ENCODE data around the gene TTF1.

Gene TTF1

DNA sequence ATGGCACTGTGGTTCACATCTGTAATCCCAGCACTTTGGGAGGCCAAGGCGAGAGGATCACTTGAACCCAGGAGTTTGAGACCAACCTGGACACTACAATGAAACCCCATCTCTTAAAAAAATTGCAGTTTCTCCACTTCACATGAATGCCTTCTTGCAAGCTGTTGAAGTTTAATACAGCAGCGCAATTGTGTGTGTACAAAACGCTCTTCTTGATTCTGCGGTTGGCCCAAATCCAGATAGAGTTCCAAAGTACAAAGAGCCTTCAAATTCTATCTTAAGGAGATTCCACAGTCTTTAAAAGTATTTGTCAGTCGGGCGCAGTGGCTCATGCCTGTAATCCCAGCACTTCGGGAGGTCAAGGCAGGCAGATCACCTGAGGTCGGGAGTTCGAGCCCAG, 42.6 kb downstream of the TTF1 start:
- DNase-seq: no peak

DNA sequence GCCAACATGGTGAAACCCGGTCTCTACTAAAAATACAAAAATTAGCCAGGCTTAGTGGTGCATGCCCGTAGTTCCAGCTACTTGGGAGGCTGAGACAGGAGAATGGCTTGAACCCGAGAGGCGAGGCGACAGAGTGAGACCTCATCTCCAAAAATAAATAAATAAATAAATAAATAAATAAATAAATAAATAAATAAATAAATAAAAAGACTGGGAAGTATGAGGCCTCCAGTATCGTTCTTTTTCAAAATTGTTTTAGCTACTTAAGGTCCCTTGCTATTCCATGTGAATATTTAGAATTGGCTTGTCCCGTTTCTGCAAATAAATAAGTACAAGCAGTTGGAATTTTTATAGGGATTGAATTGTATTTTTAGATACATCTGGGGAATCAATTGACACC, 48.9 kb downstream of the TTF1 start:
- no peak for DNase-seq

DNA sequence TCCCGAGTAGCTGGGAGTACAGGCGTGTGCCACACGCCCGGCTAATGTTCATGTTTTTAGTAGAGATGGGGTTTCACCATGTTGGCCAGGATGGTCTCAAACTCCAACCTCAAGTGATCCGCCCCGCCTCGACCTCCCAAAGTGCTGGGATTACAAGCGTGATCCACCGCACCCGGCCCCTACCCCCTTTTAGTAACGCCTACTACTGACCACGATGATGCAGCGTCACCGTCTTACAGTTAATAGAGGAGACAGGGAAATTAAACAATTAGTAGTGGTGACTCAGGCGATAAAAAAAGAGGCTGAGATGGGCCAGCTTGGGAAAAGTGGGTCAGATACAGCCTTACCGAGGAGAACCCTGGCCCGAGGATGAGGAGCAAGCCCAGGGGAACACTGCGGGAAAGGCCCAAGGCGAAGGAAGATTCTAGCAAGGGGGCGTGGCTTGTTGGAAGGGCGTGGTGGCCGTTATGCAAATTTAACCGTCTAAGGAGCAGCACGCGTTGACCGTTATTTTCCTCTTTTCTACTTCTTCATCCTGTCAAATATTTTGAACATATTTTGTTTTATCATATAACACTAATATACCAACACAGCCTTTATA, 50.2 kb downstream of the TTF1 start:
- no peak for DNase-seq

DNA sequence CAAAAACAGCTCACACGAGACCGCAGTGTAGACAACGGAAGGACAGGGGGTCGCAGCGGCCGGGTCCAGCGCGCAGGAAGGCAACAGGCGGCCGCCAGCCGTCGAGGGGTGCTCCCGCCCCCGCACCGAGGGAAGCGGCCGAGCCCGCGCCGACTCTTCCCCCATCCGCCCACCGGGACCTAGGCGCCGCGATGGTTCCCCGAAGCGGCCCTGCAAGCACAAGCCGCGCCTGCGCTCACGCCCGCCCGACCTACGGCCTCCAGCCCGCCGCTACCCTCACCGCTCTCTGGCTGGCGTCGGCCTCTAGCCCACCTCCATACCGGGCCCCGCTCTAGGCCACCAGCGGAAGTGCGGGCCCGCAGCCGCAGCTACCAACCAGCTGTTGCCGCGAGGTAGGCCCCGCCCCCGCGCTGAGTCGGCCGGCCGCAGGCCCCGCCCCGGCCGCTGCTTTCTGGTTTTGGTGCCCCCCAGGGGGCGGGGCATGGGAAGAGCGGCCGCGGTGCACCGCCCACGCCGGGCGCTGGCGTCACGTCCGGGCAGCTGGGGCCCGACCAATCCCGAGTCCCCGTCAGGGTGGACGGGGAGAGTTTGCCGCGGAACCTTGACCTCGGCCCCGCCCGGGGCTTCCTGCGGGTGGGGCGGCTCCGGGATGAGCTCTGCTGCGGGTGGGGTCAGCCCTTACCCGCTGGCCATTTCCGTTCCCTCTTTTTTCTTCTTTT, 51.8 kb downstream of the TTF1 start, which contains the start of gene SETX:
SETX (minus strand) TSS at position 350 of the 719 bp plus-strand sequence. CDS start 5,558 bp downstream, outside the sequence.
- peak; percentile 98 for DNase-seq

DNA sequence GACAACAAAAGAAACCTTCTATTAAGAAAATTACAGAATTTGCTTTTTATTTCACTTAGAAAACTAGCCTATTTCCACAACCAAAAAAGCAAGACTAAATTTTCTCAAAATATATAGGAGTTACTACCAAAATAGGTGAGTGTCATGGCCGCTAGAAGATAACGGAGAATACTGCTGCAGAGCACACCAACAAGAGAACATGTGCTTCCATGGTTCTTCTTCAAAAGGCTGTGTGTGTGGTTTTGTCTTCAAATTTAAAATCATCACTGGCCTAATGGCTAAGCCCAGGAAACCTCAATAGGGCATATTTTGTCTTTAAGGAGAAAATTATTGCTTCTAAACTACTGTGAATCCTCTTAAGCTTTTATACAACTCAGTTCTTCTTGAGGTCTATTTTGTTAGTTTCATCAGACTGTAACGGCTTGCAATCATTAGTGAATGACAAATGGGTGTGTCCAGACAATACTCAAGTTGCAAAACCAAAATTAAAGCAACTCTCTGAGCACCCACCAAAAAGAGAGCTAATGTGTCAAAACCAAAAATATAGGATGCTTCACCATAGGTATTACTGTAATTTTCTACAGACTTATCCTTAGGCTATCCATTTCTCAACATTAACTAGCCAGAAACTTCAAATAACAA, 55.1 kb downstream of the TTF1 start:
- DNase-seq: no peak

DNA sequence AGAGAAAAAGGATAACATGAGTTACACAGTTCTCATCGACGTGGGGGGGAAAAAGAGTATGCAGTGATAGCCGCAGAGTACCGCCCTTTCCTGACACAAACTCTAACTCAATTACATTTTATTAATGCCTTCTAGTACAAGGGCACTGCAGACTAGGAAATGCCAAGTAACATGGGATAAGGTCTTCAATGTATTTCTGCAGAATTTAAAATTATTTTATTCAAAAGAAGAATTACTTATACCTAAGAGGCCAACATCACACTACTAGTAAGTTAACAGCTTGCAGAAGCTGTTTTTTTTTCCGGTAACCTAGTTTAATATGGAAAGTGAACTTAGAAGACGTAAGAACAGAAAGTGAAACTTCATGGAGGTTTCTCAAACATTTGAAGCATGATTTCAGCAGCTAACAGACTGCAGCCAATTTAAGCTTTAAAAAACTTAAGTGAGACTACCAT, 55.8 kb downstream of the TTF1 start:
- DNase-seq: peak; percentile 8

DNA sequence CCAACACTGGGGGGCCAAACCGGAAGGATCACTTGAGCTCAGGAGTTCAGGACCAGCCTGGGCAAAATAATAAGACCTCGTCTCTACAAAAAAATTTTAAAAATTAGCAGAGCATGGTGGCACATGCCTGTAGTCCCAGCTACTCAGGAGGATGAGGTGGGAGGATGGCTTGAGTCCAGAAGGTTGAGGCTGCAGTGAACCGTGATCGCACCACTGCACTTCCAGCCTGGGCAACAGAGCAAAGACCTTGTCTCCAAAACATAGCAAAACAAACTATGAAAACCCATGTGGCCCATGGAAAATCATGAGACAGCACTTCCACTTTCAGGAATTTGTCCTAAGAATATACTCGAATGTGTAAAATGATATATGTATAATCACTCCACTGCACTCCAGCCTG, 58.0 kb downstream of the TTF1 start:
- no peak for DNase-seq

DNA sequence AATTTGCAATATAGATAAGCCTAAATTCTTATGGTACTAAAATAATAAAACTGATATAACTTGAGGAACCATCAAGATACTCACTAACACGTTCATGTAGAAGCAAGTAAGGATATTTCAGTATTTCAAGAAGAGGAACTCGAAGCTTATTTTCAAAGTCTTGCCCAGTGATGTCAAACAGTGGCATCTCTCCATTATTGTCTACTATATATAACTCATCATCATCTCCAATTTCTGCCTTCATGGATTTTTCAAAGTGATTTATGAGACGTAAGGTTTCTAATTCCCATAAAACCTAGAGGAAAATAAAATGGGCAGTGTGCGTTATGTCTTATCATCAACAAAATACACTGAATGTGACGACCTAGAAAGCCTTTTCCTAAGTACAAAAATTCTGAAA, 60.5 kb downstream of the TTF1 start:
- no peak for DNase-seq

DNA sequence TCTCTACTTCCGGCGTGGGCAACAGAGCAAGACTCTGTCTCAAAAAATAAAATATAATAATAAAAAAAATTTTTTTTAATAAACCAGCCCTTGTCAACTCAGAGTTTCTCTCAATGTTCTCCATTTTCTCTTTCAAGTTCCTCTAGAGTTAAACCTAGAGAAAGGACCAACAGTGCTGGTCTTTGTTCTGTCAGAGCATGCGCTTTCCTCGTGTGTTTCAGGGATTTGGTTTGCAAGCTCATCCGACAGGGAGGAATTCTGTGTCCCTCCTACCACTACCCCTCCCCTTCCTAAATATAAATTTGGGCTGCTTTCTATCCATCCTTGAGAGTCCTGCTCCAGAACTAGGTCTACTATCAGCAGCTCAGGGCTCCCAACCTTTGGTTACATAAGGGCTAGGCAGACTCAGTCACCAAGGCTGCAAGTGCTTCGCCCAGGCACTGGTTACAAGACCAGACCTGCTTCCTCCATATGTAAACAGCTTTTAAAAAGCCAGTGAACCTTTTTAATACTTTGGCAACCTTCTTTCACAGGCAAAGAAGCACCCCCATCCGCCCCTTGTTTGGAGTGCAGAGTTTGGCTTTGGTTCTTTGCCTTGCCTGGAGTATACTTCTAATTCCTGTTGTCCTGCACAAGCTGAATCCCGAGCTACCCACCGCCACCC, 65.3 kb downstream of the TTF1 start:
- no peak for DNase-seq

DNA sequence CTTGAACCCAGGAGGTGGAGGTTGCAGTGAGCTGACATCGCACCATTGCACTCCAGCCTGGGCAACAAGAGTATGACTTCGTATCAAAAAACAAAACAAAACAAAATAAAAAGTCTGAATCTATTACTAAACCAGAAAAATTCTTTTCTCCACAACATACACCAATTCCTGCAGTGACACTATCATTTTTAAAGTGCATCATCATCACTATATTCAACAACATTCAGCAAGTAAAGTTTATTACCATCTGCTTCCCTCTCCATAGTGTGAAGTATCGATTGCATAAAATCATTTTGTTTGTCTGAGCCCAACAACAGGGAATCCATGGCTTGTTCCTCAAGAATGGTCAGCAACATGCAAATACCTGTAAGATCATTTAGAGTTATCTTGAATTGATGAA, 72.3 kb downstream of the TTF1 start:
- DNase-seq: no peak

DNA sequence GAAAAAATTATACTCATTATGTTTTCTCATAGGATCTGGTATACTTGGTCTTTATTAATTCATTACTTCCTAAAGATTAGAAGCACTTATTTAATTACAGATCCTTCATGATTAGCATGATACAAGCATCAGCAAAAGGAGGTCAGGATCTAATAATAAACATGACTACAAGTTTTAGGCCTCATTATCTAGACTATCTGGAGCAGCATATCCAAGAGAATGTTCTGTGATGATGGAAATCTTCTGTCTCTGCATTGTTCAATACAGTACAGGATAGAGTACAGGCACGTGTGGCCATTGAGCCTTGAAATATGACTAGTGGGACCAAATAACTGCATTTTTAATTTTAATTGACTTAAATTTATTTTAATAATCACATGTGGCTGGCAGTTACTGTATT, 73.1 kb downstream of the TTF1 start:
- no peak for DNase-seq

DNA sequence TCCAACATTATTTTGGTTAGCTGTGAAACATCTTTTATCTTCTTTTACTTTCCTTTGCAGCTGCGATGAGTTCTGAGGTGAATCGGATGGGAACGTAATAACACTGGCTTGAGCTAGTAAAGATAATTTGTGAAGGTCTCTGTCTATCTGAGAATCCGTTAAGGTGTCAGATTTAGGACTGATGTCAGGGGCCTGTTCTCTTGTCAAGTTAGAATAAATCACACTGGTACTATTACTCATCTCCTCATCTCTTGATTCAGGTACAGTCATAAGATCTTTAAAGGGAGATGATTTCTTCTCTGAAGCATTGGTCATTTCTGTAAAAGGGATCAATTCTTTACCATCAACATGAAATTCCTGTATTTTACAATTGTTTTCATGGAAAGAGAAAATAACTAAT, 78.1 kb downstream of the TTF1 start:
- DNase-seq: no peak

DNA sequence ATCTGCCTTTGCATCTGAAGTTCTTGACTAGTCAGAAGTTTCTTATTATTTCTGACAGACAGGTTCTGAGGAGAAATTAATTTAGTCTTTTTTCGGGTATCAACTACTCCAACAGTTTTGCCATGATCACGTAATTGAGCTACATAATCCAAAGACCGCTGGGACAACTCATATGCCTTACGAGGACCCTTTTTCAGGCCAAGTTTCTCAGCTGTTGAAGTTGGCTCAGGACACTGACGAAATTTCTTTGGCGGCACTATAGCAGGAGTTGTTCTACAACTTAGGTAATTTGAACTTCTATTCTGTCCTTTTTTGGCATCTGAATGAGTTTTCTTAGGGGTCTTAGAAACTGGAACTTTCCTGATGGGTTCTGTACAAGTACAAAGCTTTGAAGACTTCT, 79.1 kb downstream of the TTF1 start:
- DNase-seq: no peak
